HG03378 (cell line): ENCODE results near the gene TM9SF2.
A peak's percentile ranks its signal among the peaks of the same experiment; 100 is the strongest.

Source experiments
- ATAC-seq: cut with Tn5 transposase; IDR thresholded peaks from one replicate; pipeline ENCODE4 v1.9.1; 2021; ENCODE audit warnings: mild to moderate bottlenecking, moderate library complexity; ENCODE audit not compliant: unreplicated experiment

TM9SF2 gene

DNA sequence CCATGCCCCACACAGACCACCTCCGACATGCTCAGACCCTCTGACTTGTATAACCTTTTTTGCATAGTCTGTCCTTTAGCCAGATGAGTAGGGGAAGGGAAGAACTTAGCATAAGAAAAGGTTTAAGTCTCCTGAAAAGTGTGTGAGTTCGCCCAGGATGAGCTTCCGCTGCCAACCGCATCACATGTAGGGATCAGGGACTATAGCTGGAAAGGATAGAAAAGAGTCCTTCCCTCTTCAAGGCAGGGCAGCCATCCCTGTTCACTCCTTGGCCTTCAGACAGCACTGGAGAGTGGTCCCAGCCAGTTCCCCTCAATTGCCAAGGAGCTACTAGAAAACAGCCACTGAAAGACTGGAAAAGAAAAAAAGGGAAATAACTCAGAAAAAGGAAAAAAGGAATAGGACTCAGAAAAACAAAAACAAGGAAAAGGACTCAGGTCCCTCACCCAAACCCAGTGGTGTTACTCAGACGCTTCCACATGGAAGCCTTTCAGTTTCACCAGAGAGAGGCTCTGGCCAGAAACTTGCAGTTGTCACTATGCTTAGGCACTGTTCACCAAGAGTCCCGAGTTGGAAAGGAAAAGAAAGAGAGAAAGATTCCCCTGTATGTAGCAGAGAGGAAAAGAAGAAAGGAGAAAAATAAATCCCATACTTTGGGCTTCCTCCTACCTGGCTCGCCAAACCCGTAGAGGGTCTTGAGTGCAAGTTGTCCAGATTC, 5.6 kb upstream of the TM9SF2 start:
- ATAC-seq: no peak

DNA sequence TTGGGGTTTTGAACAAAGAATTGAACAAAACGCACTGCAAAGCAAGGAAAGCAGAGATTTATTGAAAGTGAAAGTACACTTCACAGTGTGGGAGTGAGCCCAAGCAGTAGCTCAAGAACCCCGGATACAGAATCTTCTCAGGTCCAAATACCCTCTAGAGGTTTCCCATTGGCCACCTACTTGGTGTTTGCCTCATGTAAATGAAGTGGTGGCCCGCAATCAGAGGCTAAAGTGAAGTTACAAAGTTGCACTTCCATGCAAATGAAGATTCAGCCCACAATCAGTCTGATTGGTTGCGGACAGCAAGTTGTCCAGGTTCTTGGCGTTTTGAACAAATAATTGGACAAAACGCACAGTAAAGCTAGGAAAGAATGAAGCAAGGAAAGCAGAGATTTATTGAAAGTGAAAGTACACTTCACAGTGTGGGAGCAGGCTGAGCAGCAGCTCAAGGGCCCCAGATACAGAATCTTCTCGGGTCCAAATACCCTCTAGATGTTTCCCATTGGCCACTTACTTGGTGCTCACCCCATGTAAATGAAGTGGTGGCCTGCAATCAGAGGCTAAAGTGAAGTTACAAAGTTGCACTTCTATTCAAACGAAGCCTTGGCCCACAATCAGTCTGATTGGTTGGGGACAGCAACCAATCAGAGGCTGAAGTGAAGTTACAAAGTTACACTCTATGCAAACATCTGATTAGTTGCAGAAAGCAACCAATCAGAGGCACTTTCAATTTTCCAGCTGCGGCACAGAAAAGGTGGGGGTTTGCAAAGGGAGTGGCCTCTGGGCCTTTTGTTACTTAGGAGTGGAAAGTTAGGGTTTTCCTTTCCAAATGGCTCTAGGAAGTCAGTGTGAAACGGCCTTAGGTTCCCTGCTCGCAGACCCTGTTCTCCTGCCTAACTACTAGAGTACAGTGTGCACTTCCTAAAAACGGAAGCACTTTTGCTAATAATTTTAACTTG, 4.8 kb upstream of the TM9SF2 start:
- peak; percentile 52 for ATAC-seq

DNA sequence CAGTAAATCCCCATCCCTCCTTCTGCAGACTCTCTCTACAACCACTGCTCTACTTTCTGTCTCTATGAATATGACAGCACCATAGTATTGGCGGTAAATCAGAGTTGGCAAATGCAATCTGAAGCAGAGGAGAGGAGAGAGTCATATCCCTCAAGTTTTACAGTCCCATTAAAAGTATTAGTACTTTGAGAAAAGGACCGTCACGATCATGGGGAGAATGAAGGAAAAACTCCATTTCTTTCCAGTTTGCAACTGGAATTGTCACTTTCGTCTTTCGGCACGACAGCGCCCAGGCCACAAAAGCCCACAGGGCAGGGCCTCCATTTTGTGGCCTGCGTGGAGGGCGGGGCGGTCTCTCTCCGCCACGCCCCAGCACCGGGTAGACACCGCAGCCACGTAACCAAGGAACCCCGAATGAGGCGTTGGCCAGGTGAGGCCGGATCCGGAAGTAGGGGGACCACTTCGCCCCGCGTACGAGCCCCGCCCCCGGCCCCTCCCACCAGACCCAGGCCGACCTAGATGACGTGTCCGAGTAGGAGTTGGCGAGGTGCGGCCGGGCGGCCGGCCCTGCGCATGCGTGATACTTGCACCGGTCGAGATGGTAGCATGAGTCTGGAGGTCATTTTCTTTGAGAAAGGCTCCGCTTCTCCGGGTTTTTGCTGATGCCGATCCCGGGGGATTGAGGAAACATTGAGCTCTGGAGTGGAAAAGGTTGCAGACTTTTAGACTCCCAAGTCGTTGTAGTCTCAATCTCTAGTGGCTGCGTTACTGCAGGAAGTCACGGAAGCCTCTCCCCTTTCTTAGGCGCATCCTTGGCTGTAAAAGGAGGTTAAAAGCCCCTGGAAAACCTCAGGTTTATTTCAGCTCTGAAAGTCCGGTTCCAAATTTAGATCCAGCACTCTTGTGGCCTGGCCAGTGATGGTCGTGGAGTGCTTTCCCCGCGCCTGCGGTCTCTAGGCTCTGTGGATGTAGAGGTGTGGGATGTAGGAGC, 2.8 kb upstream of the TM9SF2 start:
- peak; percentile 33 for ATAC-seq

DNA sequence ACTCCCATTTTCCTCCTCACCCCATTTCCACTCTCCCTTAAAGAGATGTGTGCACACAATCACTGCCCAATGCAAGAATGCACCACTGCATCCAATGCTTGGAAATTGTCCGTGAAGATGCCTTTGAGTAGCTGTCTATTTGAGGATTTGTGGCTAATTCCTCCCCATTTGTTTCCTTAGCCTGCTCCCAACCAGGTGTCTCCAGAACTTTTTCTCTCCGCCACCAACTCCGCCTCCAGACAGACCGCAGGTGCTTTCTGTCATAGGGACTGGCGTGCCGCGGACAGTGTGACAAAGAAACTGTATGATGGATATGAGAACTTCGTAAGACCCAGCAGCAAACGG, 461 bp upstream of the TM9SF2 start:
- ATAC-seq: peak; percentile 9

DNA sequence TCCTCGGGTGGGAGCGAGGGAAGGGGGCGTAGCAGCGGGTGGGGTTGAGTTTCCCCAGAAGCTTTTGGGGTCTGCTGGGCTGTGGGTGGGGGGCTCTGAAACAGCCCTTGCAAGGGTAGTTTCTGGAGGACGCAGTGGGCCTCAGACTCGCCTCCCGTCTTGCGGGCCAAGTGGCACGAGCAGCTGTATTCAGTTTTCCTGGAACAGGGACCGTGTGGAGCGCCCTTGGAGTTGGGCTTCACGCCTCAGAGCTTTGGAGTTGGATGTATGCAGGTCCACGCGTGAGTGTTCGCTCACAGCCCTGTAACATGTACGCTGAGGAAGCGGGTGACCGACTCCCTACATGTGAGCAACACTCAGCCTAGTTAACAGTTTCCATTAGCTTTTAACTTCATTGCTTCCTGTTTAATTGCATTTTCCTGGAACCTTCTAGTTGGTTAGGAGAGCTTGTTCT, 603 bp downstream of the TM9SF2 start:
- ATAC-seq: no peak

DNA sequence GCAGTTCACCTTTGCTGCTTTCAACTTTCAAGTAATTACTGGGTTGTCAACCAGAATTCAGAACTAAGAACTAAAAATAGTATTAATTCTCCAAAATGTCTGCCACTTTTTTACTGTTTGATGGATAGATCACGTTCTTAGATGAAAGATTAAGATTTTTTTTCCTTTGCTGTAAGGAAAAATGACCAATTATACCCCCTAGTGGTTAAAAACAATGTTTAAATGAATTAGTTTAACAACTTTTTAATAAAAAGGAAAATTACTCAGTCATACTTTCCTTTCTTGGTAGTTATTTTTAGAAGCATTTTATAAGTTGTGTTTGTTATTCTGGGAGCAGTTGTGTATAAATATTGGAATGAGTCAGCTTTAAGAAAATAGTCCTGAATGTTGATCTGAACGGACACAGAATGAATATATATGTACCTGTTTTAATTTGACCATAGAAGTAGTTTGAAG, 4.6 kb downstream of the TM9SF2 start:
- ATAC-seq: no peak

DNA sequence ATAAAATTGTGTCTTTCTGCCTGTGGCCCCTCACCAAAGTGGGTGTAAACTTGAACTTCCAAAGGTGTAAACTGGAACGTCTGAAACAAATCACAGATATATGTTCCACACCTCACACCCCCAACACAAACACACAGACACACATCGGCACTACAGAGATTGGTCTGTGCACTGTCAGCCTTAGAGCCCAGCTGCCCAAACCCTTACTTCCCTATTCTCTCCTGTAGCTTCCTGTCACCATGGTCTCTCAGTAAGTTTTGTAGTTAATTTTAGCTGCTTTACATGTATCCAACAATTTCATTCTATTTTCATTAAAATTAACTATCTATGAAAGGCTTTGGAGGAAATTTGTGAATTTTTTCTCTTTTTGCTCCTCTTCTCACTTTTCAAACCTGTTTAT, 5.4 kb downstream of the TM9SF2 start:
- peak; percentile 78 for ATAC-seq

DNA sequence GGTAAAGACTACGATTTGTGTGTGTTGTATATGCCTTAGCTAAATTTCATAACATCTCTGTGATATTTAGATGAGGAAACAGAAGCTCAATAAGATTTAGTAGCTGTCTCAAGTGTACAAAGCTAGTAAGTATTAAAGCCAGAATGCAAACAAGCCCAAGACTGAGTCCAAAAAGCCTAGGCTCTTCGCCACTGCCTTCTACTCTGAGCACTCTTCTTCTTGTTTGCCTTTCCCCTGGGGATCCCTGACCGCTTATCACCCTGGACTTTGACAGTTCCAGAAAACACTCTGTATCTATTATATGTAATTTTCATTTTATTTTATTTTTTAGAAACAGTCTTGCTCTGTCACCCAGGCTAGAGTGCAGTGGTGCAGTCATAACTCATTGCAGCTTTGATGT, 5.8 kb downstream of the TM9SF2 start:
- no peak for ATAC-seq

DNA sequence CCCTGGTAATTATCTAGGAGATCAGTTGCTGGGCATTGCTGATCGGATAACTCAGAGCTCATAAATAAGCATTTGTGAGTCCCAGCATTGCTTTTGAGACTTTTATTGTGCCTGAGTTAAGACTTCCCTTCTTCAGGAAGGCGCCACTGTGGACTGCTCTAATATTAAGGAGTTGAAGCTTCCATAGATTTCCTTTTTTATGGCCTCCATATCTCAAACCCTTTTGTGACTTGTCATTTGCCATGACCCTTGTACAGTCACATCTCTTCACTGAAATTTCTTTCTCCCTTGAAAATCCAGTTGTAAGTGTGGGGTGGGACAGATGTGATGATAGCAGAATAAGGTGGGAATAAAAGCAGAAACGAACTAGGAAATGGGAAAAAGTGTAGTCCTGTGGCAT, 6.3 kb downstream of the TM9SF2 start:
- no peak for ATAC-seq

DNA sequence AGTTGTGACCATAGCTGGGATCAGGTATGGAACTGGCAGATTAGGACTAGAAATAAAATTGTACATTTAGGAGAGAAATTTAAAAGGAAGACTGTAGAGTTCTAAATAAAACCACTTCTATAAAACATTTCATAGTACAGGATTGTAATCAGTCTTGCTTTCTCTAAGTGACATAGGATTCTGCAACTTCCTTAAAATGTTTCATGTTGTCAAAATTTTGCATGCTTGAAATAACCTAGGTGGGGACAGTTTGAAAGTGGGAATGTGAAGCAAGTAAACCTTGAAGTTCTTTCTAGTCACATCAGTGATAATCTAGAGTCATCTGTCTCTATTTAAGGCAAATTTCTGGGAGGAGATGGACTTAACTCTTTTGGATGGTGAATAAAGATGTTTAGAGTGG, 6.7 kb downstream of the TM9SF2 start:
- no peak for ATAC-seq

DNA sequence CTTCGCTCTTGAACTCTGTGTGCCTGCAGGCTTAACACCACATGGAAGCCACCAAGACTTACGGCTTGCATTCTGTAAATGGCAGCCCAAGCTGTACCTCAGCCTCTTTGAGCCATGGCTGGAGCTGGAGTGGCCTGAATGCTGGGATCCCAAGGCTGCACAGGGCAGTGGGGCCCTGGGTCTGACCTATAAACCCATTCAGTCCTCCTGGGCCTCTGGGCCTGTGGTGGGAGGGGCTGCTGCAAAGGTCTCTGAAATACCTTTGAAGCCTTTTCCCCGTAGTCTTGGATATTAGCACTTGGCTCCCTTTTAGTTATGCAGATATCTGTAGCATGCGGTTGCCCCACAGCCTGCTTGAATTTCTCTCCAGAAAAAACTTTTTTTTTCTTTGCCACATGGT, 8.2 kb downstream of the TM9SF2 start:
- ATAC-seq: no peak

DNA sequence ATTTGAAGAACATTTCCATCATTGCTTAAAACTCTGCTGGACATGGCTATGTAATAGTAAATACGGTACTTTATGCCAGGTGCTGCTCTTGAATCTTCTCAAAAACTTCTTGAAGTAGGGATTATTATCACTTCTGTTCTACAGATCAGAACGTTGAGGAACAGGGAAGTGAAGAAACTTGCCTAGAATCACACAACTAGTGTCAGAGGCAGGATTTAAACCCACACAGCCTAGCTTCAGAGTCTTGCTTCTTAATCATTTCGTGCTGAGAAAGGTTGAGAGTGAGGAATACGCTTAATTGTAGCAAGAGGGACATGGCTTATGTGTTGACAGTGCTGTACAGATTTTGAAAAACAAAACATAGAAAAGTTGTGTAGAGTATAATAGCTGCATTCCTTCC, 13.5 kb downstream of the TM9SF2 start:
- no peak for ATAC-seq

DNA sequence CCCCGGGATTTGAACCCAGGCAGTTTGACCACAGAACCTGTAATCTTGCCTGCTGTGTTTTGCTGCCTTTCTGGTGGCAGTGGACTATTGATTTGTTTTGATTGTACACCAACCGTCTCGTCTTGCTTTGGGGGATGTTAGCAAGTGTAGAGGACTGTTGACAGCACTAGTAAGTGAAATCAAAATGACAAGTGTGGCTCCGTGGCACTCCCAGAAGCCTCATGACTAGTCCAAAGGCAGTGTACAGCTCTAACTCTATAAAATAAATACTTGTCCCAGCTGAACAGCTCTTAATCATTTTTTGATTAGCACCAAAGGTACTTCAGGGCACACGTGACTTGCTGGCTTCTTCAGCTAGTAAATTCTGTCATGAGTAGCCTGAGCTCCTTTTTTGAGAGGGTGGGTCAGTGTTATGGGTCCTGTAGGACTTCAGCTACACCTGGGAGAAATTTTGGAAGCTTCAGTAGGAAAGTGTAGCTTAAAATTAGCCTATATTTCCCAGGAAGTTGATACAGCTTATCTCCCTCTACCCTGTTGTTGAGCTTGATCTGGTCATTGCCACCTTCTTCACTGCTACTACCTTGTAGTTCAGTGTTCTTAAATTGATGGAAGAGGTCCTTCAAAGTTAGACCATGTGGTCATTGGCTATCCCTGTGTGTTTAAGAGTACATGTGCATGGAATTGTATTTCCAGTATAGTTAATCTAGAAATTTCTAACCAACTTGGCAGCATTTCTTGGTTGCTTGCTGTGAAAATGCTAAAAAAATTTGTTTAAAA, 15.1 kb downstream of the TM9SF2 start:
- ATAC-seq: no peak

DNA sequence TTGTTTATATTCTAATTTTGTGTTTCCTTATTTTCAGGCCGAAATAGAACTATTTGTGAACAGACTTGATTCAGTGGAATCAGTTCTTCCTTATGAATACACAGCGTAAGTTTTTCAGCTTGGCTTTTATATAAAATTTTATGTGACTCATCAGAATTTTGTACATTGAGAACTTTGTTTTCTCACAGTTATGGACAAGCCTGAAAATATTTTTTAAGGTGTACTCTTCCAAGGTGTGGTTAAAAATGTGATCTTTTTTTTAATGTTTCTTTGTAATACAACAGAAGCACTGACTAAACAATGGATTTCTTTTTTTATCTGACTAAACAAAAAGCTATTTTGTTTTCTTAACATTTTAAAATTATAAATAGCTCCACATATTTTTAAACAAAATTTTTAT, 16.3 kb downstream of the TM9SF2 start:
- no peak for ATAC-seq

DNA sequence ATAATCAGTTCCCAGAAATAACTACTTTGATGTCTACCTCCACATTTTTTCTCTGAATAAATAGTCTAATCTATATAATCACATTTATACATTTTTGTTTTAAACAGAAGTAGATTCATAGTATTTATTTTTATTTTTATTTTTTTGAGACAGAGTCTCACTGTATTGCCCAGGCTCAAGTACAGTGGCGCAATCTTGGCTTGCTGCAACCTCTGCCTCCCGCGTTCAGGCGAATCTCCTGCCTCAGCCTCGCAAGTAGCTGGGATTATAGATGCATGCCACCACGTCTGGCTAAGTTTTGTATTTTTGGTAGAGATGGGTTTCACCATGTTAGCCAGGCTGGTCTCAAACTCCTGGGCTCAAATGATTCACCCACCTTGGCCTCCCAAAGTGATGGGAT, 16.7 kb downstream of the TM9SF2 start:
- ATAC-seq: no peak

DNA sequence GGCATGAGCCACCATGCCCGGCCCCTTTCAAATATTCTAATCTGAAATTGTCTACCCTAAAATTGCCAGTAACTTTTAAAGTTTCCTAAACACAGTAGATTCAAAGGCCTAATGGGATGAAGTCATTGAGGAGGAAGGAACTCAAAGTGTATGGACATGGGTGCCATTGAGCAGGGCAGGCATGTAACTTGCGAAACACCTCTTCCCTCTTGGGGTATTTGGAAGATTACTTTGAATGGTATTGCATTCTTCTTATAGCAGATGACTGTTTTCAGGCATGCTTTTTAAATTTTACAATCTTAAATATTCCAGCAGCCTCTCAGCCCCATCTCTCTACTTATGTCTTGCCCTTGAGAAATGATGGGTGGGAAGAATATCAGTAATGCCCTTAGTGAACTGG, 21.0 kb downstream of the TM9SF2 start:
- ATAC-seq: no peak

DNA sequence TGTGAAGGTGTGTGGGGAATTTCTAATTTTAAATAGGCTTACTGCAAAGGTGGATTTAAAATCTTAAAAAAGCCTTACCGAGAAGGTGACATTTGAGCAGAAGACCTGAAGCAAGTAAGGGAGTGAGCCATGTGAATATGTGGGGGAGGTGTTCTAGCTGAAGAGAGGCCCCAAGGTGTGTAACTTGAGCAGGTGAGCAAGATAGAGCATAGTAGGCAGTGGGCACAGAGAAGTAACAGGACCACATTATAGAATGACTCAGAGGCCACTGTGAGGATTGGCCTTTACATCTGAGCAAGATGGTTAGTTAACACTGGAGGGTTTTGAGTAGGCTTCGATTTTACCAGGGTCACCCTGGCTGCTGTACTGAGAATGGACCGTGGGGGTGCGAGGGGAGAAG, 22.6 kb downstream of the TM9SF2 start:
- no peak for ATAC-seq

DNA sequence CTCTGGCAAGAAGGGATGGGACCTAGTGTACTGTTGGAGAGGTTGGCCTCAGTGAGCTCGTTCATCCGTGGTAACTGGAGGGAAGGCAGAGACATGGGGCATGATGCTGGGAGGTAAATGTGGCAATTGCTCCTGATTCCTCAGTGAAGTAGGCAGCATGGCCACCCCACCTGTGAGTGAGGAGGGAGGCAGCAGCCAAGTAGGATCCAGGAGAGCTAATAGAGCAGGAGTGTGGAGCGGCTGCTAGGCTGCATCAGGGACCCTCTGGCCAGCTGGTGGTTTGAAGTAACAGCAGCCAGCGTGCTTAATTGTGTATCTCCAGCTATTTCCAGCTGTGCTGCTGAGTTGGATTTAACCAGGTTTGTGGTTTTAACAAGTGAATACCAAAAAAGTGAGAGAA, 24.7 kb downstream of the TM9SF2 start:
- no peak for ATAC-seq

DNA sequence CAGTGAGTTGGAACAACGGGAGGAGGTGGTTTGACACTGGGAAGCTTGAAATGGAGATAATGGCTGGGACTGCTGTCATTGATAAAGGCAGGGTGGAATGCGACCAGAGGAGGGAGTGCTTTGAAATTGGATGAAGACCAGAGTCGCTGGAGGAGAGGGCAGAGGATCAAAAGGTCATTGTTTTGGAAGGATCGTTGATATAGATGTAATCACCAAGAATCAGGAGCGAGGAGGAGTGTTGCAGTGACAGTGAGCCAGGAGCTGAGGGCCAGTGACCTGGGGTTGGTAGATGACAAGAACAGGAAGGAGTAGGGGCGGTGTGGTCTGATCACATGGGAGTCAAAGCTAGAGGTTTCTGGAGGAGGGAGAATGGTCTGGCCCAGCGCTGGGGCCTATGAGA, 25.3 kb downstream of the TM9SF2 start:
- ATAC-seq: no peak

DNA sequence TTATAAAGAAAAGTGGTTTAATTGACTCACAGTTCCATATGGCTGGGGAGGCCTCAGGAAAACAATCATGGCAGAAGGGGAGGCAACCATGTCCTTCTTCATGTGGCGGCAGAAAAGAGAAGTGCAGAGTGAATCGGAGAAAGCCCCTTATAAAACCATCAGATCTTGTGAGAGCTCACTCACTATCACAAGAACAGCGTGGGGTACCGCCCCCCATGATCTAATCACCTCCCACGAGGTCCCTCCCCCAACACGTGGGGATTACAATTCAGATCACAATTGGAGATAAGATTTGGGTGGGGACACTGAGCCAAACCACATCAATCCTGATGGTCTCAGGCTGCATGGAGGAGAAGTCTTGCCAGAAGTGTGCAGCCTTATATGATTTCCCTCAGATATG, 26.0 kb downstream of the TM9SF2 start:
- no peak for ATAC-seq
